DOHH2 (cell line): Measurements from ENCODE around the gene ZNF79.

Experiments
- CTCF ChIP-seq: fragments of 200-600 bp; sonication (generic); IDR thresholded peaks from one replicate; pipeline ENCODE4 v1.5.1; 2014; ENCODE audit warnings: antibody characterized with exemption, mild to moderate bottlenecking, low read depth, low read length; ENCODE audit not compliant: poor library complexity, severe bottlenecking
- EZH2phosphoT487 ChIP-seq: fragments of 200-600 bp; sonication (generic); IDR thresholded peaks from 2 replicates; pipeline ENCODE4 v1.6.1; 2017; ENCODE audit warnings: borderline replicate concordance, mild to moderate bottlenecking, antibody characterized with exemption, low read length, moderate library complexity, mixed read lengths

GRCh38 chr9:127473501-127473900 lies 49.3 kb downstream of the ZNF79 start:
- TF ChIP-seq CTCF (no peak), EZH2phosphoT487 (no peak)
